Stimulated activated CD4-positive, alpha-beta T cell treated with anti-CD3 and anti-CD28 coated beads, Interleukin-4, amount 100 ng/mL, for 48 hours (primary cell): Measurements from ENCODE around the gene CNP.

Experiments used
- DNase-seq, 2 donors: peaks; one replicate each; pipeline ENCODE4 v3.0.0-alpha.2; 2020; ENCODE audit warnings: low read depth in 2 of 2

Gene CNP

DNA sequence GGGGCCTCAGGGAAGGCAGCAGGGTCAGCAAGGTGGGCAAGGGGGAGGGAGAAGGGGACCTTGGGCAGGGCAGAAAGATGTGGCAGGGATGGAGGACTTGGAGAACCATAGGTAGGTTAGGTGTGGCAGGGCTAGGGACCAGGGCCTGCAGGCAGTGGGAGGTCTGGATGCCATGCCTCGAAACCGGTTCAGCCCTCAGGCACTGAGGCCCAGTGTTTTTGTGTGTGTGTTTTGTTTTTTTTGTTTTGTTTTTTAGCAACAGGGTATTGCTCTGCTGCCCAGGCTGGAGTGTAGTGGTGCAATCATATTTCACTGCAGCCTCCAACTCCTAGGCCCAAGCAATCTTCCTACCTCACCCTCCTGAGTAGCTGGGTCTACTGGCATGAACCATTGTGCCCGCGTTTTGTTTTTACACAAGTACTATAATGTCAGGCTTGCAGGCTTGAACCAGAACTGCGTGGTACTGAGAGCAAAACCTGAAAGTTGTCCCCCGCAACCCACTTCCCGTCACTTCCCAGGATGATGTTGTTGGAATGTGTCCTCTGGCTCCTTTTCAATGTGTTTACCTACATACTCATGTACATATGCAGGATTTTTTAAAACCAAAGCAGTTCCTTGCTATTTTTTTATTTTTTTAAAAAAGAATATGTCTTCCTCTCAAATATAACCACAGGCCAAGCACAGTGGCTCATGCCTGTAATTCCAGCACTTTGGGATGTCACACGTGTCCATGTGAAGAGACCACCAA lies 23.8 kb upstream of the CNP start:
- DNase-seq: no peak

DNA sequence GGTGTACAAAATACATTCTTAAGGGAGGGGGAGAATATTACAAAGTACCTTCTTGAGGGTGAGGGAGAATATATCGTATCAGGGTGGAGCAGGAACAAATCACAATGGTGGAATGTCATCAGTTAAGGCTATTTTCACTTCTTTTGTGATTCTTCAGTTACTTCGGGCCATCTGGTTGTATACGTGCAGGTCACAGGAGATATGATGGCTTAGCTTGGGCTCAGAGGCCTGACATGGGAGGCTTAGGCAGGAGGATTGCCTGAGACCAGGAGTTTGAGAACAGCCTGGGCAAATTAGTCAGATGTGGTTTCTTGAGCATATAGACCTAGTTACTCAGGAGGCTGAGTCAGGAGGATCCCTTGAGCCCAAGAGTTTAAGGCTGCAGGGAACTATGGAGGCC lies 23.1 kb upstream of the CNP start:
- no peak for DNase-seq

DNA sequence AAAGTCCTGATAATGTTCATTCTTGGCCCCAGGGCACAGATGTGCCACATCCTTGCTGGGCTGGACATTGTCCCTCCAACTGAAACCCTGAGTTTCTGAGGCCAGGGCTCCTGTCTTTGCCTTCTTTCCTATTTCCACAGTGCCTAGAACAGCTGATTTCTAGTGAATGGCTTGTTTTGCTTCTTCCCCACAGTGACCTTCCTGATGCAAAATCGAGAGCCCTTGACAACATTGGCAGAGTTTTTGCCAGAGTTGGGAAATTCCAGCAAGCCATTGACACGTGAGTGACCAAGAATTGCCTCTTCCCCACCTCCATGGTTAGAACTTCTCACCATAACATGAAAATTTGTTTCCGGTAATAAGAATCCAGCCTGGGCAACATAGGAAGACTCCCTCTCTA lies 21.7 kb upstream of the CNP start:
- DNase-seq: no peak

DNA sequence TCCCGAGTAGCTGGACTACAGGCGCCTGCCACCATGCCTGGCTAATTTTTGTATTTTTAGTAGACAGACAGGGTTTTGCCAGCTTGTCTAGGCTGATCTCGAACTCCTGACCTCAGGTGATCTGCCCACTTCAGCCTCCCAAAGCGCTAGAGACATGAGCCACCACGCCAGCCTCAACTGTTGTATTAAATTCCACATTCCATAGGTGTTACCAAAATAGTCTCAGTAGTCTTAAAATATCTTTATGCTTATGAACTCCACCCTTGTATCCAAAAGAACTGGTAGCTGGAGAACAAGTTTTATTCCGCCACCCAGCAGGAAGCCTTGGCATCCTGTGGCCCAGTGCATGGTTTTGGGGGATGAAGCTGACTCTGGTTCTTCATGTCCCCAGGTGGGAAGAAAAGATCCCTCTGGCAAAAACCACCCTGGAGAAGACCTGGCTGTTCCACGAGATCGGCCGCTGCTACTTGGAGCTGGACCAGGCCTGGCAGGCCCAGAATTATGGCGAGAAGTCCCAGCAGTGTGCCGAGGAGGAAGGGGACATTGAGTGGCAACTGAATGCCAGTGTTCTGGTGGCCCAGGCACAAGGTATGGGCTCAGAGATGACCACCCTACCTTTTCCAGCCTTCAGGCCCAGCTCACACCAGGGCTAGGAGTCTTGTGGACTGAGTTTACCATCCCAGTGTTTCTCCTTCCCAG lies 17.7 kb upstream of the CNP start:
- no peak for DNase-seq

DNA sequence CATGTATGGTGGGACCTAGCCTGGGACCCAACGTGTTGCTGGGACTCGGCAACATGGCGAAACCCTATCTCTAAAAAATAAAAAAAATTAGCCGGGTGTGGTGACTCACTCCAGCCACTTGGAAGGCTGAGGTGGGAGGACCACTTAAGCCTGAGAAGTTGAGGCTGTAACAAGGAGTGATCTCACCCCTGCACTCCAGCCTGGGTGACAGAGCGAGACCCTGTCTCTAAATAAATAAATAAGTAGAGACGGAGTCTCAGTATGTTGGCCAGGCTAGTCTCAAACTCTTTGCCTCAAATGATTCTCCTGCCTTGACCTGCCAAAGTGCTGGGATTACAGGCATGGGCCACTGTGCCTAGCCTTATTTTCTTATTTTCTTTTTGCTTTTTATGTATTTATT lies 10.1 kb upstream of the CNP start:
- DNase-seq: no peak

DNA sequence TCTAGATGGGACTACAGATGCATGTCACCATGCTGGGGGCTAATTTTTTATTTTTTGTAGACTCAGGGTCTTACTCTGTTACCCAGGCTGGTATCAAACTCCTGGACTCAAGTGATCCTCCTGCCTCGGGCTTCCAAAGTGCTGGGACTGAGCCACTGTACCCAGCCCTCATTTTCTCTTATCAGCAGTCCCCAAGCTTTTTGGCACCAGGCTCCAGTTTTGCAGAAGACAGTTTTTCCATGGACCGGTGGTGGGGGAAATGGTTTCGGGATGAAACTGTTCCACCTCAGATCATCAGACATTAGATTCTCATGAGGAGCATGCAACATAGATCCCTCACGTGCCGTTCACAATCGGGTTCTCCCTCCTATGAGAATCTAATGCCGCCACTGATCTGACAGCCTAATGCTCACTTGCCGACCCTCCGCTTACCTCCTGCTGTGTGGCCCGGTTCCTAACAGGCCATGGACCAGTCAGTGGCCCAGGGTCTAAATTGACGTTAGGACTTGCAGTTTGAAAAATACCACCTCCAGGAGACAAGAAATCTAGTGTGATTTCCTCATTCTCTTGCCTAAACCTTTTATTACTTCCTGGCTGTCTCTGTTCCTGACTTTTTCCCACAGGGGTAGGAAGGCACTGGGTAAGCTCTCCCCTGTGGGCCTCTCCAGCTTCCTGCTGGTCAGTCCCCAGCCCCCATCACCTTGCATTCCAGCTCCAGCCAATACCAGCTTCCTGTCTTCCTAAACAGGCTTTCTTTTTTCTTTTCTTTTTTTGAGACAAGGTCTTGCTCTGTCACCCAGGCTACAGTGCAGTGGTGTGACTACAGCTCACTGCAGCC lies 9.3 kb upstream of the CNP start:
- no peak for DNase-seq

DNA sequence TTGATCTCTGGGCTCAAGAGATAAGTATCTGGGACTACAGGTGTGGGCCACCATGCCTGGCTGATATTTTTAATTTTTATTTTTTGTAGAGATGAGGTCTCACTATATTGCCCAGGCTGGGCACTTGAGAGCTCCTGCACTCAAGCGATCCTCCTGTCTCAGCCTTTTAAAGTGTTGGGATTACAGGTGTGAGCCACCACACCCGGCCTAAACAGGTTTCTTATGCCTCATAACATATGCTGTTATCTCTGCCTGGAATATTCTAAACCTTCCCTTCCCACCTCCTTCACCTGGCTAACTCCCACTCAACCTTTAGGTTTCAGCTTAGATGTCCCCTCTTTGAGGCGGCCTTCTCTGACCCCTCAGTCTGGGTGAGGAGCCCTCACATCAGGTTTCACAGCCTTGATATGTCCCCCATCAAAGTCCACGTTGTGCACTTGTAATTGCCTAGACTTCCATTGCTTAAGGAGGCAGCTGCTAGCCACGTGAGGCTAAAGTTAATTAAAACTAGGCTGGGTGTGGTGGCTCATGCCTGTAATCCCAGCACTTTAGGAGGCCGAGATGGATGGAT lies 8.6 kb upstream of the CNP start:
- DNase-seq: no peak

DNA sequence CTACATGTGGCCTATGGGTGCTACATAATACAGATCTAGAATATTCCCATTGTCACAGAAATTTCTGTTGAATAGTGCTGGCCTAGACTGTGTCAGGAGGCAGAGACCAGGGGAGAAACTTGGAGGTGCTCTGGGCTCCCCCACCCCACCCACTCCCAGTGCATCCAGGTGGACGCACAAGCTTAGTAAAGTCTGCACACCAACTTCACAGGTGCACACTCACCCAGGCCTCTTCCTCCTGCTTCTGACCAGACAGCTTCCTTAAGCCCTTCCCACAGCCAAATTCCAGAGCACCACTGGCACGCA lies 7.6 kb upstream of the CNP start:
- no peak for DNase-seq

DNA sequence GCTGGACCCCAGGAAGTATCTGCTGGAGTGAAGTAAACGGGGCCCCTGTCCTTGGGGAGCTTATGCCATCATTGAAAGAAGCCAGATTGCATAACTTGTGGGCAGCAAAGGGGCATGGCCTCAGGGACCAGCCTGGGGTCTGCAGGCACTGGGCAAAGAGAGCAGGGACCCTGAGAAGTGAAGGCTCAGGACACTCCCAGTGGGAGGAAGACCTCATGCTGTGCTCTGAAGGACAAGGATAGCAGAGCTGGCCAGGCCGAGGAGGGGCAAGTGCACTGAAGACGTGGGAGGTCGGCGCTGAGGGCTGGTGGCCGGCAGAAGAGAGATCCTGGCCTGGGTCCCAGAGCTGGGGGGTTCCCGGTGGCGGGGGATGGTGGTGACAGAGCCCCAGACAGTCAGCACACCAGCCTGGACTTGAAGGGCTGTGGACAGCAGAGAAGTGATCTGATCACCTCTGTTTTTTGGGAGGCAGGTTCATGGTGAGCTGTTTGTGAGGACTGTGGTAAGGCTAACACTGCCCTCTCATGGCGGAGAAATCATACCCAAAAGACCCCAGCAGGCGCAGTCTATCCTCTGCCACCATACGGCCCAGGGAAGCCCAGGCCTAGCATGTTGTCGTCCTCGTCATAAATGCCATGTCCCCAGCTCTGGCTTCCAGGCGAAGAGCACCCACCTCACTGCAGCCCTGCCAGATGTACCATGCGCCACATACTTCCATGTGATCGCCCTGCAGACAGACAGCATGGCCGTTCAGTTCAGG lies 7.1 kb upstream of the CNP start:
- DNase-seq: no peak

DNA sequence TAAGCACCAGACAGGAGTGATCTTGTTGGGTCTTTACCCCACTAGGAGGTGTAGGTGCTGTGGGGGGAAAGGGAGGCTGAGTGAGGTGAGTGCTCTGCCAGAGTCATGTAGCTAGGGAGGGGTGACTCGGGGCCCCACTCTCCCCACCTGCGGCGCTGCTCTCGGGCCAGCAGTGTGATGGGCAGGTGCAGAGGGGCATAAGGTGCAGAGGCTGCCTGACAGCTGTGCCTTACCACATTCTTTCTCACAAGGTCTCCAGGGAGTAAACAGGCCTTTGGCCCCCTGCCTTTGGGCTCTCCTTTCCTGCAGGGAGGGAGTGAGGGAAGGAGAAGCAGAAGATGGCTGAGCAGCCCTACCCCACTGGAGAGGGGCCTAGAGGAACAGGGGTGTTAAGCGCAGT lies 4.5 kb upstream of the CNP start:
- no peak for DNase-seq

DNA sequence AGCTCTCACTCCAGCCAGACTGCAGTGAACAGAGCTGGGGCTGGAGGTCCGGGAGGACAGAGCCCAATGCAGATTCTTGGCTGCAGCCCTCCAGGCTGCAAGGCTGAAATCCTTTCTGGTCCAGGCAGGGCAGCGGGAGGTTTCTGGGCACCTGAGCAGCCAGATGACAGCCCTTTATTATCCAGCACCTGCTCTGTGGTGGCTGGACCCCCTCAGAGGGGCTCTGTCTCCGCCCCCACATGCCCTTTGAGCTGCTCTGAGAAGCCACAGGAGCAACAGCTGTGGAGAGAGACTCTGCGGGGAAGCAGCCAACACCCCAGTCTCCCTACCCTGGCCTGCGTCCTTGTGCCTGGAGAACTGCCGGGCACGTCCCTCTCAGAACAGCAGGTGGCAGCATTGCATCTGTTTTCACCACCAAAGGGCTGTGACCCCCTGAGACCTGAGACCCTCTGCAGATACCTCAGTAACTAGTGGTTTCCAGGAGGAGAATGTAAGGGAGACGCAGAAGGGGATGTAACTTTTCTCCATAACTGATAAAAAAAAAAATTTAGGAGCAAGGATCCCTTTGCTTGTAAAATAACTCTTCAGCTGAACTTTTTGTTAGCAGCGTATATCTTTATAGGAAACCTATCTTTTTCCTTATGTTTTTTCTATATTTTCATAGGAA lies 3.7 kb upstream of the CNP start:
- DNase-seq: peak; percentile 60 to 71

DNA sequence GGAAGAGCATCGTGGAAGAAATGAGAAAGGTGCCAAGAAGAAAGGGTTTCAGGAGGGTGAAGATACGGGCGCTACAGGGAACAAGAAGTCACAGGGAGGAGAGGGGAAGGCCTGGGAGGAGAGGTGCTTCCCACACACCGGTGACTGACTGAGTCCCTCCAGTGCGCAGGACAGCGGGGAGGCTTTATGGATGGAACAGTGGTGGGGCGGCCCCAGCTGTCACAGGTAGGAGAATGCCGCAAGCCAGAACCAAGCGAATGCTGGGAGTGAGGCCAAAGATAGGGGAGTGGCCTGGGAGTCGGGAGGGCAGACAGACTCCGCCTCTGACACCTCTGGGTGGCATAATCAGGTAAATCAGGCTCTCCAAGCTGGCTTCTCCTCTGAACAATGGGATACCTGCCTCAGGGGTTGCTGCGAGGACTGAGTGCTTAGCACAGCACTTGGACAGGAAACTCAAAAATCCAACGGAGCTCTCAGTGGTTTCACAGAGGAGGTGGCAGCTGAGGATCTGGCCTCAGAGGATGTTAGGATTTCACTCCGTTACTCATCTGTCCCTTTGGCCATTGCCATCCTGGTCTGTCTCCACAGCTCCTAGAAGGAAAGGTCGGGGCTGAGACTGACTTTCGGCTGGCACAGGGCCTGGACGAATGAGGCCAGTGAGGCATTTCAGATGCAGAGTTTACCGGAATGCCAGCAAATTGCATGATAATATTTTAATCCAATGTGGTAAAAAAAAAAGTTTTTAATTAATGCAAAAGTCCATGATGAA lies 717 bp upstream of the CNP start:
- peak; percentile 56 to 65 for DNase-seq

DNA sequence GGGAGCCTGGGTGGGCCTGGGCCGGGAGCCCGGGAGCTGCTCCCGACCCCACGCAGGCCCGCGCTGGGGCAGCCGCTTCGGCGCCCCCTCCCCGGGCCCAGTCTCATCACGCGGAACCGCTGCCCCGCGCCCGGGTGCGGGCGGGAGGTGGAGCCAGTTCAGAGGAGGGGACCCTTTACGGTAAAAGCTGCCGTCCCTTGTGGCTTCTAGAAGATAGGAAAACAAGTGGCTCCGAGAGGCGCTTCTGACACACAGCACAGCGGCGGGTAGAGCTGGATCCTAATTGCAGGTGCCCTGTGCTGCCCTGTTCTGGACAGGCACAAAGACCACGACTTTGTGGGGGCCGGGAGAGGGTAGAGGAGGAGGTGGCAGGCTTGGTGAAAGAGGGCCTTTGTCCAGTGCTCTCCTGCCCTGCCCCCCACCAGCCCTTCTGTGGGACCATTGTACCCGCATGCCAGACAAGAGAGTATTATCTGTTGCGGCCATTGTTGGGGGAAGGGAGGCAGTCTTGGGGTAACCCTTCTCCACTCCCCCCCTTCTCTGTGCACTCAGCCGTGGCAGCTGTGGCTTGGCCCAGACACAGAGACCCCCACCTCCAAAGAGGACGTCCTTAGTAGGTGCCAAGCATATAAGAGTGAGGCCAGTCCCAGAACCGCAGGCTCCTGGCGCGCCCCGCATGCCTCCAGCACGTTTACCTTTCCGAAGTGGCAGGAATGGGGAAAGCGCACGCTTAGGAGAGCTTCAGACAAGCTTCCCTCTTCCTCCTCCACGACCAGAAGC lies 736 bp downstream of the CNP start:
- DNase-seq: peak; percentile 28 to 36

DNA sequence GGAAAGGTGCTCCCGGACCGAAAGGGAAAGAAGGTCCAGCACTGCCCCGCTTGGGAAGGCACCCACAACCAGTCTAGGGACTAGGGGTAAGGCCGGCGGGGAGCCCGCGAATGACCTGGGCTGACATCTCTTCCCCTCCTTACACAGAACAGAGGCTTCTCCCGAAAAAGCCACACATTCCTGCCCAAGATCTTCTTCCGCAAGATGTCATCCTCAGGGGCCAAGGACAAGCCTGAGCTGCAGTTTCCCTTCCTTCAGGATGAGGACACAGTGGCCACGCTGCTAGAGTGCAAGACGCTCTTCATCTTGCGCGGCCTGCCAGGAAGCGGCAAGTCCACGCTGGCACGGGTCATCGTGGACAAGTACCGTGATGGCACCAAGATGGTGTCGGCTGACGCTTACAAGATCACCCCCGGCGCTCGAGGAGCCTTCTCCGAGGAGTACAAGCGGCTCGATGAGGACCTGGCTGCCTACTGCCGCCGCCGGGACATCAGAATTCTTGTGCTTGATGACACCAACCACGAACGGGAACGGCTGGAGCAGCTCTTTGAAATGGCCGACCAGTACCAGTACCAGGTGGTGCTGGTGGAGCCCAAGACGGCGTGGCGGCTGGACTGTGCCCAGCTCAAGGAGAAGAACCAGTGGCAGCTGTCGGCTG lies 1.5 kb downstream of the CNP start:
- no peak for DNase-seq

DNA sequence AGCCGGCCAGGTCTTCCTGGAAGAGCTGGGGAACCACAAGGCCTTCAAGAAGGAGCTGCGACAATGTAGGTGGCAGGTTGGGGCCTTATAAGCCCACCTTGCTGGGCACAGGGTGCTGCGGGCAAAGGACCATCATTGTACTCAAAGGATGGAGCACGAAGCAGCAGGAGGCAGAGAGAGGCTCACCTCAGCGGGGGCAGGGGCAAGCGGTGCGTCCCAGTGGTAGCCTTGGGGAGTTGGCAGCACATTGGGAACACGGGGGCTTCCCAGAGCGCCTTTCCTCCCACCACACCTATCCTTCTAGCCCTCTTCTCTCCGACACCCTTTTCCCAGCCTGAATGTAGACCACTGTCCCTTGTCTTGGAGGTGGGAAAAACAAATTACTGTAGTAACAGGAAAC lies 2.1 kb downstream of the CNP start:
- no peak for DNase-seq

DNA sequence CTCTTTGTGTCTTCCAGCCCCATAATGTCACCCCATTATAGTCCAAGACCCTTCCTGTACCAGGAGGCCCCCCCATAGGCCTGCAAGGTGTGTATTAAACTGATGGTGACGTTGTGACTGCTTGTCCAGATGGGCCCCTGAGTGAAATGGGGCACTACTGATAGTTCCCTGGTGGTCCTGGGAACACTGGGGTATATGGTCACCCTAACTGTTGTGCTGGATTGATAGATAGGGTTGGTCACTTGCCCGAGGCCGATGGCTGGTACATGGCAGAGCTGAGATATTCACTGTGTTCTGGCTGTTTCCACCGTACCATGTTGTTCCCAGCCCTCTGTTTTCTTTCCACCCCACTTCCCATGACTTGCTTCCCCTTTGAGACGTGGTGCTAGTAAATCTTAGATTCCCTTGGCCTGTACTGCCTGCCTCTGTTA lies 4.3 kb downstream of the CNP start:
- no peak for DNase-seq

DNA sequence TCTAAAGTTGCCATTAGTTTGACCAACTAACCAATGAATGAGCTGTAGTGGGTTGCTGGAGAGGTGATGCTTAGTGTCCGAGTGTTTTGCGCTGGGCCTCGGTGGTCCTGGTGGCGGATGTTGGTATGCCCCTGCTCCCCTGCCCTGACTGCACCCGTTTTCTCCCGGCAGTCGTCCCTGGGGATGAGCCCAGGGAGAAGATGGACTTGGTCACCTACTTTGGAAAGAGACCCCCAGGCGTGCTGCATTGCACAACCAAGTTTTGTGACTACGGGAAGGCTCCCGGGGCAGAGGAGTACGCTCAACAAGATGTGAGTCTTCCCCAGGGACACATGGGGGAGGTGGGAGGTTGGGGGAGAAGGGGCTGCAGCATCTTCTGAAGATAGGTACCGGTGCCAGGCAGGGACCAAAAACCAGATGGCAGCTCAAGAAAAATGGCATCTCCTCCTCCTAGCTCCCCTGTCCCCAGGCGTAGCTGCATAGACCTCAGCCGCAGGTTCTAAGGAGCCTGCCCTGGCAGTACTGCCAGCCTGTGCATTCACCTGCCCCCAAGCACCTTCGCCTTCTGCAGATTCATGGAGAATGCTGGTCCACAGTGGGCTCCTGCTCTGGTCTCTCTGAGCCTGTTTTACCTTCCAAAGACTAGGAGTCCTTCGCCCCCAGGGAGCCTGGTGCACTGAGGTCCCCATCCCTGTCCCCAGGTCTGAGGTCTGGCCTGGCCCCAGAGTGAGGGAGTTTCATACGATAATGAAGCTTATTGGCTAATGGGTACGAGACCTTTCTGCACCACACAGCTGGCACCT lies 5.3 kb downstream of the CNP start:
- no peak for DNase-seq
